Inflammatory macrophage treated with lipopolysaccharide for 1 hour (primary cell): Measurements from ENCODE around the gene SCNN1B.
"Not testable (repeated sequence)": the region's sequence is repeated elsewhere in the genome, so short reads cannot be mapped to it uniquely, and the experiment has no call there.

Experiments
- DNase-seq, 2 donors: peaks; one replicate each; pipeline ENCODE4 v3.0.0-alpha.2; 2020 to 2022

SCNN1B gene

GRCh38 chr16:23302045-23302956, at the start of gene SCNN1B:
TSS of gene SCNN1B (plus strand) at chr16:23302302. CDS start at chr16:23348600, 46,298 bp downstream.
- no peak for DNase-seq

GRCh38 chr16:23252310-23252709, 49.8 kb upstream of the SCNN1B start:
- no peak for DNase-seq

GRCh38 chr16:23253650-23254049, 48.5 kb upstream of the SCNN1B start:
- not testable (repeated sequence) for DNase-seq

GRCh38 chr16:23254338-23254737, 47.8 kb upstream of the SCNN1B start:
- DNase-seq, result no peak

GRCh38 chr16:23255000-23255399, 47.1 kb upstream of the SCNN1B start:
- DNase-seq, result no peak

GRCh38 chr16:23256440-23256839, 45.7 kb upstream of the SCNN1B start:
- no peak for DNase-seq

GRCh38 chr16:23257682-23258081, 44.4 kb upstream of the SCNN1B start:
- no peak for DNase-seq

- no peak for DNase-seq
These were observed 43.2 kb upstream of the SCNN1B start for GRCh38 chr16:23258919-23259237.

- no peak for DNase-seq
These were observed 34.5 kb upstream of the SCNN1B start for GRCh38 chr16:23267647-23268046.

- no peak for DNase-seq
These were observed 33.5 kb upstream of the SCNN1B start for GRCh38 chr16:23268561-23268960.

GRCh38 chr16:23269248-23269953, 32.7 kb upstream of the SCNN1B start:
- DNase-seq, result no peak

GRCh38 chr16:23270654-23271053, 31.4 kb upstream of the SCNN1B start:
- DNase-seq, result no peak

GRCh38 chr16:23274968-23275367, 27.1 kb upstream of the SCNN1B start:
- DNase-seq, result no peak

GRCh38 chr16:23276821-23277220, 25.3 kb upstream of the SCNN1B start:
- DNase-seq, result no peak

GRCh38 chr16:23278031-23278430, 24.1 kb upstream of the SCNN1B start:
- no peak for DNase-seq

- DNase-seq, result no peak
These were observed 22.4 kb upstream of the SCNN1B start for GRCh38 chr16:23279721-23280153.

- no peak for DNase-seq
These were observed 21.6 kb upstream of the SCNN1B start for GRCh38 chr16:23280483-23280967.

- no peak for DNase-seq
These were observed 19.5 kb upstream of the SCNN1B start for GRCh38 chr16:23282568-23282967.

GRCh38 chr16:23283571-23283970, 18.5 kb upstream of the SCNN1B start:
- DNase-seq, result no peak

- no peak for DNase-seq
These were observed 17.5 kb upstream of the SCNN1B start for GRCh38 chr16:23284584-23284983.

- DNase-seq, result no peak
These were observed 16.0 kb upstream of the SCNN1B start for GRCh38 chr16:23286131-23286532.

- DNase-seq, result no peak
These were observed 13.9 kb upstream of the SCNN1B start for GRCh38 chr16:23288209-23288608.

- no peak for DNase-seq
These were observed 13.2 kb upstream of the SCNN1B start for GRCh38 chr16:23288726-23289512.
